WTC11 (cell line): ENCODE measurements around the gene RECK. TPM values are rescaled to one million over a fixed set of nuclear protein-coding genes. Genes with fewer than 3 reads are reported as not detected.

Source experiments
- ATAC-seq: fragments of 200-7000 bp; cut with Tn5 transposase; 2 replicates; pipeline ENCODE4 v1.10.0; 2021; ENCODE audit warnings: mild to moderate bottlenecking, moderate library complexity
- CTCF ChIA-PET: fragments of 300-600 bp; sonication (Branson Sonifier 250); formaldehyde crosslinking; loops from one replicate; lab custom pipeline; 2021; ENCODE audit warnings: antibody characterized with exemption; lab: Charles Lee
- POLR2A ChIA-PET: fragments of 350-600 bp; sonication (Branson Sonifier 250); formaldehyde crosslinking; loops from one replicate; lab custom pipeline; 2021; ENCODE audit warnings: antibody characterized with exemption; lab: Charles Lee
- DNase-seq: peaks from one replicate; pipeline ENCODE4 v3.0.0; 2021; ENCODE audit warnings: low spot score
- H3K27ac Mint-ChIP-seq: 2 replicates; pipeline ENCODE4 v1.8.0; 2021; ENCODE audit warnings: mixed read lengths
- H3K27me3 Mint-ChIP-seq: 2 replicates; pipeline ENCODE4 v1.8.0; 2021; ENCODE audit warnings: low read depth, mild to moderate bottlenecking, moderate library complexity, mixed read lengths
- H3K36me3 Mint-ChIP-seq: 2 replicates; pipeline ENCODE4 v1.8.0; 2021; ENCODE audit warnings: mixed read lengths
- H3K4me1 Mint-ChIP-seq: 2 replicates; pipeline ENCODE4 v1.8.0; 2022; ENCODE audit warnings: mixed read lengths
- H3K4me3 Mint-ChIP-seq: 2 replicates; pipeline ENCODE4 v1.8.0; 2021; ENCODE audit warnings: mild to moderate bottlenecking, moderate library complexity, mixed read lengths
- H3K9me3 Mint-ChIP-seq: 2 replicates; pipeline ENCODE4 v1.8.0; 2021; ENCODE audit warnings: mixed read lengths
- E2F1 ChIP-seq: sonication (generic); formaldehyde crosslinking; IDR thresholded peaks from 2 replicates; pipeline ENCODE4 v1.8.0; 2022; ENCODE audit warnings: mild to moderate bottlenecking, missing genetic modification reagents
- ELF4 ChIP-seq: sonication (generic); formaldehyde crosslinking; IDR thresholded peaks from 2 replicates; pipeline ENCODE4 v1.8.1; 2022; ENCODE audit warnings: low read depth, mild to moderate bottlenecking, moderate library complexity, missing genetic modification reagents
- ESRRA ChIP-seq: sonication (generic); formaldehyde crosslinking; IDR thresholded peaks from 2 replicates; pipeline ENCODE4 v1.8.1; 2022; ENCODE audit warnings: mild to moderate bottlenecking, missing genetic modification reagents, borderline replicate concordance
- ETV6 ChIP-seq: sonication (generic); formaldehyde crosslinking; IDR thresholded peaks from 2 replicates; pipeline ENCODE4 v1.8.1; 2022; ENCODE audit warnings: mild to moderate bottlenecking, missing genetic modification reagents
- FOXJ3 ChIP-seq: sonication (generic); formaldehyde crosslinking; IDR thresholded peaks from 2 replicates; pipeline ENCODE4 v1.9.0; 2021; ENCODE audit warnings: missing genetic modification reagents, mild to moderate bottlenecking, borderline replicate concordance
- IRF2 ChIP-seq: sonication (generic); formaldehyde crosslinking; IDR thresholded peaks from 2 replicates; pipeline ENCODE4 v1.8.0; 2022; ENCODE audit warnings: low read depth, missing genetic modification reagents, borderline replicate concordance
- NFYB ChIP-seq: sonication (generic); formaldehyde crosslinking; conservative IDR thresholded peaks from 2 replicates; pipeline ENCODE4 v1.8.0; 2022; ENCODE audit warnings: low read depth, missing genetic modification reagents
- OVOL2 ChIP-seq: fragments of 250-450 bp; sonication (Bioruptor Pico); IDR thresholded peaks from 2 replicates; pipeline ENCODE4 v1.9.0; 2021; ENCODE audit warnings: mild to moderate bottlenecking, borderline replicate concordance
- PREB ChIP-seq: sonication (generic); formaldehyde crosslinking; IDR thresholded peaks from 2 replicates; pipeline ENCODE4 v1.8.1; 2022; ENCODE audit warnings: mild to moderate bottlenecking, missing genetic modification reagents, moderate library complexity, borderline replicate concordance
- RELA ChIP-seq: sonication (generic); formaldehyde crosslinking; IDR thresholded peaks from 2 replicates; pipeline ENCODE4 v1.8.1; 2022; ENCODE audit warnings: missing genetic modification reagents, mild to moderate bottlenecking, borderline replicate concordance
- SMAD3 ChIP-seq: sonication (generic); formaldehyde crosslinking; IDR thresholded peaks from 2 replicates; pipeline ENCODE4 v1.8.0; 2022; ENCODE audit warnings: missing genetic modification reagents, mild to moderate bottlenecking, borderline replicate concordance
- SP1 ChIP-seq: sonication (generic); formaldehyde crosslinking; conservative IDR thresholded peaks from 2 replicates; pipeline ENCODE4 v1.8.1; 2022; ENCODE audit warnings: missing genetic modification reagents
- TEAD1 ChIP-seq: sonication (generic); formaldehyde crosslinking; IDR thresholded peaks from 2 replicates; pipeline ENCODE4 v1.8.0; 2022; ENCODE audit warnings: mild to moderate bottlenecking, missing genetic modification reagents
- USF2 ChIP-seq: sonication (generic); formaldehyde crosslinking; IDR thresholded peaks from 2 replicates; pipeline ENCODE4 v1.8.1; 2023; ENCODE audit warnings: mild to moderate bottlenecking, missing genetic modification reagents, moderate library complexity
- ZNF121 ChIP-seq: sonication (generic); formaldehyde crosslinking; IDR thresholded peaks from 2 replicates; pipeline ENCODE4 v1.8.0; 2023; ENCODE audit warnings: missing genetic modification reagents
- ZNF396 ChIP-seq: fragments of 250-450 bp; sonication (Bioruptor Pico); IDR thresholded peaks from 2 replicates; pipeline ENCODE4 v1.8.0; 2021; ENCODE audit warnings: mild to moderate bottlenecking, moderate library complexity, borderline replicate concordance
- ZNF425 ChIP-seq: fragments of 250-450 bp; sonication (Bioruptor Pico); conservative IDR thresholded peaks from 2 replicates; pipeline ENCODE4 v1.9.0; 2021; ENCODE audit warnings: mild to moderate bottlenecking
- total RNA-seq: library from RNA; stranded (reverse); gene quantifications from 3 replicates; pipeline ENCODE4 v1.2.3, GENCODE V29; 2021
- TF ChIP-seq, protein P1 (sequence below): sonication (generic); formaldehyde crosslinking; IDR thresholded peaks from 2 replicates; pipeline ENCODE4 v1.8.1; 2023; ENCODE audit warnings: mild to moderate bottlenecking, missing genetic modification reagents
- TF ChIP-seq, protein P2 (sequence below): sonication (generic); formaldehyde crosslinking; IDR thresholded peaks from 2 replicates; pipeline ENCODE4 v1.8.0; 2023; ENCODE audit warnings: missing genetic modification reagents, mild to moderate bottlenecking, borderline replicate concordance
- TF ChIP-seq, protein P3 (sequence below): sonication (generic); formaldehyde crosslinking; IDR thresholded peaks from 2 replicates; pipeline ENCODE4 v1.8.1; 2023; ENCODE audit warnings: mild to moderate bottlenecking, moderate library complexity, missing genetic modification reagents

RECK gene
- total RNA-seq, 1 experiment from 2014 or later = 11.2 TPM

GRCh38 chr9:36025746-36026145 lies 11.0 kb upstream of the RECK start (continued):
- TF ChIP-seq, protein P1, sequence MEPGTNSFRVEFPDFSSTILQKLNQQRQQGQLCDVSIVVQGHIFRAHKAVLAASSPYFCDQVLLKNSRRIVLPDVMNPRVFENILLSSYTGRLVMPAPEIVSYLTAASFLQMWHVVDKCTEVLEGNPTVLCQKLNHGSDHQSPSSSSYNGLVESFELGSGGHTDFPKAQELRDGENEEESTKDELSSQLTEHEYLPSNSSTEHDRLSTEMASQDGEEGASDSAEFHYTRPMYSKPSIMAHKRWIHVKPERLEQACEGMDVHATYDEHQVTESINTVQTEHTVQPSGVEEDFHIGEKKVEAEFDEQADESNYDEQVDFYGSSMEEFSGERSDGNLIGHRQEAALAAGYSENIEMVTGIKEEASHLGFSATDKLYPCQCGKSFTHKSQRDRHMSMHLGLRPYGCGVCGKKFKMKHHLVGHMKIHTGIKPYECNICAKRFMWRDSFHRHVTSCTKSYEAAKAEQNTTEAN (CRISPR knock-in tag) = no peak
- no peak for TF ChIP-seq SP1

- ATAC-seq = no peak
Observed at GRCh38 chr9:36029202-36029601, 7.5 kb upstream of the RECK start.

GRCh38 chr9:36029765-36030528 lies 6.8 kb upstream of the RECK start:
- no peaks in the 10 kb centered on the region for H3K36me3 Mint-ChIP-seq
- ChIA-PET CTCF (interaction anchor here (1.7 kb wide), 1 partner anchor 136 kb away, joined by 4 read pairs; no protein-coding TSS in a partner anchor), POLR2A (no interaction called here)
- H3K27me3 Mint-ChIP-seq = no peaks in the 10 kb centered on the region; the same call in 1 of the 2 replicates
- DNase-seq = no peak
- no peak overlapping the region for H3K4me3 Mint-ChIP-seq
- no peak for ATAC-seq
- peaks cover 4% of the 10 kb centered on the region for H3K9me3 Mint-ChIP-seq
- H3K4me1 Mint-ChIP-seq = no peaks in the 10 kb centered on the region
- H3K27ac Mint-ChIP-seq = no peak overlapping the region
- no peak for TF ChIP-seq PREB (CRISPR knock-in tag)
- no peak for TF ChIP-seq SMAD3 (CRISPR knock-in tag)
- no peak for TF ChIP-seq FOXJ3 (CRISPR knock-in tag)
- TF ChIP-seq, protein P2, sequence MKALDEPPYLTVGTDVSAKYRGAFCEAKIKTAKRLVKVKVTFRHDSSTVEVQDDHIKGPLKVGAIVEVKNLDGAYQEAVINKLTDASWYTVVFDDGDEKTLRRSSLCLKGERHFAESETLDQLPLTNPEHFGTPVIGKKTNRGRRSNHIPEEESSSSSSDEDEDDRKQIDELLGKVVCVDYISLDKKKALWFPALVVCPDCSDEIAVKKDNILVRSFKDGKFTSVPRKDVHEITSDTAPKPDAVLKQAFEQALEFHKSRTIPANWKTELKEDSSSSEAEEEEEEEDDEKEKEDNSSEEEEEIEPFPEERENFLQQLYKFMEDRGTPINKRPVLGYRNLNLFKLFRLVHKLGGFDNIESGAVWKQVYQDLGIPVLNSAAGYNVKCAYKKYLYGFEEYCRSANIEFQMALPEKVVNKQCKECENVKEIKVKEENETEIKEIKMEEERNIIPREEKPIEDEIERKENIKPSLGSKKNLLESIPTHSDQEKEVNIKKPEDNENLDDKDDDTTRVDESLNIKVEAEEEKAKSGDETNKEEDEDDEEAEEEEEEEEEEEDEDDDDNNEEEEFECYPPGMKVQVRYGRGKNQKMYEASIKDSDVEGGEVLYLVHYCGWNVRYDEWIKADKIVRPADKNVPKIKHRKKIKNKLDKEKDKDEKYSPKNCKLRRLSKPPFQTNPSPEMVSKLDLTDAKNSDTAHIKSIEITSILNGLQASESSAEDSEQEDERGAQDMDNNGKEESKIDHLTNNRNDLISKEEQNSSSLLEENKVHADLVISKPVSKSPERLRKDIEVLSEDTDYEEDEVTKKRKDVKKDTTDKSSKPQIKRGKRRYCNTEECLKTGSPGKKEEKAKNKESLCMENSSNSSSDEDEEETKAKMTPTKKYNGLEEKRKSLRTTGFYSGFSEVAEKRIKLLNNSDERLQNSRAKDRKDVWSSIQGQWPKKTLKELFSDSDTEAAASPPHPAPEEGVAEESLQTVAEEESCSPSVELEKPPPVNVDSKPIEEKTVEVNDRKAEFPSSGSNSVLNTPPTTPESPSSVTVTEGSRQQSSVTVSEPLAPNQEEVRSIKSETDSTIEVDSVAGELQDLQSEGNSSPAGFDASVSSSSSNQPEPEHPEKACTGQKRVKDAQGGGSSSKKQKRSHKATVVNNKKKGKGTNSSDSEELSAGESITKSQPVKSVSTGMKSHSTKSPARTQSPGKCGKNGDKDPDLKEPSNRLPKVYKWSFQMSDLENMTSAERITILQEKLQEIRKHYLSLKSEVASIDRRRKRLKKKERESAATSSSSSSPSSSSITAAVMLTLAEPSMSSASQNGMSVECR = no peak
- TF ChIP-seq USF2 = no peak
- TF ChIP-seq ELF4 (CRISPR knock-in tag) = no peak
- no peak for TF ChIP-seq OVOL2
- TF ChIP-seq ZNF396 (CRISPR knock-in tag) = no peak
- no peak for TF ChIP-seq ZNF425 (CRISPR knock-in tag)
- TF ChIP-seq ETV6 (CRISPR knock-in tag) = no peak
- no peak for TF ChIP-seq NFYB
- no peak for TF ChIP-seq TEAD1 (CRISPR knock-in tag)
- no peak for TF ChIP-seq E2F1 (CRISPR knock-in tag)
- TF ChIP-seq ESRRA (CRISPR knock-in tag) = no peak
- TF ChIP-seq, protein P3, sequence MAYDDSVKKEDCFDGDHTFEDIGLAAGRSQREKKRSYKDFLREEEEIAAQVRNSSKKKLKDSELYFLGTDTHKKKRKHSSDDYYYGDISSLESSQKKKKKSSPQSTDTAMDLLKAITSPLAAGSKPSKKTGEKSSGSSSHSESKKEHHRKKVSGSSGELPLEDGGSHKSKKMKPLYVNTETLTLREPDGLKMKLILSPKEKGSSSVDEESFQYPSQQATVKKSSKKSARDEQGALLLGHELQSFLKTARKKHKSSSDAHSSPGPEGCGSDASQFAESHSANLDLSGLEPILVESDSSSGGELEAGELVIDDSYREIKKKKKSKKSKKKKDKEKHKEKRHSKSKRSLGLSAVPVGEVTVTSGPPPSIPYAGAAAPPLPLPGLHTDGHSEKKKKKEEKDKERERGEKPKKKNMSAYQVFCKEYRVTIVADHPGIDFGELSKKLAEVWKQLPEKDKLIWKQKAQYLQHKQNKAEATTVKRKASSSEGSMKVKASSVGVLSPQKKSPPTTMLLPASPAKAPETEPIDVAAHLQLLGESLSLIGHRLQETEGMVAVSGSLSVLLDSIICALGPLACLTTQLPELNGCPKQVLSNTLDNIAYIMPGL (CRISPR knock-in tag) = no peak
- TF ChIP-seq IRF2 (CRISPR knock-in tag) = no peak

More at GRCh38 chr9:36029202-36029601, 7.5 kb upstream of the RECK start:
- Mint-ChIP-seq H3K27me3 (no peaks in the 10 kb centered on the region; the same call in 1 of the 2 replicates), H3K4me1 (no peaks in the 10 kb centered on the region)
- no peak for DNase-seq
- POLR2A ChIA-PET = no interaction called here
- TF ChIP-seq ZNF121 (CRISPR knock-in tag) = no peak
- TF ChIP-seq RELA (CRISPR knock-in tag) = no peak
- TF ChIP-seq, all 79 proteins: peak for 0
- Mint-ChIP-seq H3K27ac (no peak overlapping the region), H3K36me3 (no peaks in the 10 kb centered on the region), H3K9me3 (peaks cover 4% of the 10 kb centered on the region), H3K4me3 (no peak overlapping the region)
- CTCF ChIA-PET = interaction anchor here (1.7 kb wide), 1 partner anchor 137 kb away, joined by 4 read pairs; no protein-coding TSS in a partner anchor
